Transverse colon (tissue), 4 donors: ENCODE measurements around the gene C11orf91. TPM values are rescaled to one million over a fixed set of nuclear protein-coding genes. Genes with fewer than 3 reads are reported as not detected.

Experiments used
- DNase-seq: peaks from one replicate; pipeline ENCODE4 v3.0.0-alpha.2; 2019
- H3K27ac ChIP-seq, 4 donors: fragments of 200-600 bp; sonication (generic); 2 replicates each; pipeline ENCODE4 v1.5.1; 2016 to 2018; ENCODE audit warnings: inconsistent platforms in 4 of 4
- H3K27me3 ChIP-seq: fragments of 200-600 bp; sonication (generic); 2 replicates; pipeline ENCODE4 v1.5.1; 2017; ENCODE audit warnings: inconsistent platforms
- H3K36me3 ChIP-seq, 4 donors: fragments of 200-600 bp; sonication (generic); 2 replicates each; pipeline ENCODE4 v1.5.1; 2017 to 2019; ENCODE audit warnings: inconsistent platforms in 4 of 4
- H3K4me1 ChIP-seq, 4 donors: fragments of 200-600 bp; sonication (generic); 2 replicates each; pipeline ENCODE4 v1.5.1; 2017 to 2020; ENCODE audit warnings: inconsistent platforms in 4 of 4
- H3K4me3 ChIP-seq, 4 donors: fragments of 200-600 bp; sonication (generic); 1 replicate in 1 of 4; 2 replicates in 3 of 4; pipeline versions ENCODE4 v1.5.1 to v1.6.1; 2017 to 2019; ENCODE audit warnings: inconsistent platforms in 4 of 4
- H3K9me3 ChIP-seq, 2 donors: fragments of 200-600 bp; sonication (generic); 2 replicates each; pipeline ENCODE4 v1.5.1; 2017 to 2019; ENCODE audit warnings: inconsistent platforms in 2 of 2
- EP300 ChIP-seq: sonication (generic); formaldehyde crosslinking; IDR thresholded peaks from one replicate; pipeline ENCODE4 v1.6.1; 2017; ENCODE audit warnings: antibody characterized with exemption, low read depth
- POLR2A ChIP-seq: fragments of 450-650 bp; IDR thresholded peaks from one replicate; pipeline ENCODE4 v1.6.1; 2016; ENCODE audit warnings: antibody characterized with exemption, mild to moderate bottlenecking, moderate library complexity
- POLR2AphosphoS5 ChIP-seq, 3 donors: sonication (generic); formaldehyde crosslinking; IDR thresholded peaks; one replicate each; pipeline ENCODE4 v1.6.1; 2016; ENCODE audit warnings: antibody characterized with exemption in 3 of 3
- WGBS, 2 donors: methylation state at CpG; one replicate each; pipeline ENCODE4 v1.1.5; 2018; ENCODE audit warnings: low coverage in 1 of 2; 5-methylcytosine and 5-hydroxymethylcytosine counted together
- in situ Hi-C, 4 donors: fragments of 200-750 bp; cut with MboI; loops; one replicate each; pipeline versions ENCODE4 v1.15.0 to v1.15.1; 2017; ENCODE audit warnings: low sequenced_read_pairs in 3 of 4, low pct_ligation_motif_present in 1 of 4, low pct_unique_long_range_greater_than_20kb in 1 of 4
- intact Hi-C: fragments of 100-400 bp; cut with DNase I; formaldehyde crosslinking; loops from one replicate; pipeline ENCODE4 v1.15.1; 2023; ENCODE audit warnings: low total_unique reads
- total RNA-seq, 4 donors: library from RNA; depleted of rRNA; stranded (reverse); fragments of >200 nt; gene quantifications; one replicate each; pipeline ENCODE4 v1.1.0, GENCODE V29; 2016
- TF ChIP-seq, protein P1 (sequence below), 5 experiments: fragments of 200-600 bp in 3 of 5; fragments of 450-650 bp in 2 of 5; sonication (generic) in 3 of 5; IDR thresholded peaks; 1 replicate in 2 of 5; 2 replicates in 3 of 5; pipeline ENCODE4 v1.5.1; 2016 to 2017; ENCODE audit warnings: antibody characterized with exemption in 5 of 5, inconsistent platforms in 3 of 5, mild to moderate bottlenecking in 2 of 5, moderate library complexity in 1 of 5

Gene C11orf91
- total RNA-seq, 4 donors from 2014 or later, result not detected

DNA sequence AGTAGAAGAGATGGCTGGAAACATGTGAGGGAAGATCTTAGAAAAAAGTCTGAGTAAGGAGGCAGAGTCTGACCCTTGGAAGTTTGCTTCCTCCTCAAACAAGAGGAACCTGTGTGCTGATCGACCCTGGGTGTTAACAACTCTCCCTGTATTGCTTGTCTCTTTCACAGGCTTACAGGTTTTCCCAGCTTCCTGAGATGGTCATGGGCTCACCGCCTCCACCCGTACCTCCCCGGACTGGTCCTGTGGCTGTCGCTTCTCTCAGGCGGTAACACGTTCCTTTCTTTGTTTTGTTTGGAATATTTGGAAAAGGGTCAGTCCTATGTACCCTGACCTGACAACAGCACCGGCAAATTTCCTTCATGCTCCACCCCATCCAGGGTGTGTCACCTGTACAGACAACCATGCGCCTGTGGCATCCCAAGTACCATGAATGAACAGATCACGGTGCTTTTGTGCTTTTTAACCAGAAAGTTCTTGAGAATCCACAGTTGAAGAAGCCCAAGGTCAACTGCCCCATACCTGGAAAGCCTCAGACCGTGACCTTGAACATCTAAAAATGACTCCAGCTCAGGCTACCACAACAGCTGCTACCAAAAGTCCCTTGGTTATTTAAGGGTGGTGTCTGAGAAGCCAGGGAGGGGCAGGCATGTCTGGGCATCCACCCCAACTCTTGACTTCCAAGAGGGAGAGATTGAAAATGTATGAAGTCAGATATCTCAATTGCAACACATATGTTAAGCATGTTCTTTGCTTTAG lies 44.6 kb downstream of the C11orf91 start:
- WGBS, 2 donors, result 70 to 75% methylated on average over 4 to 11 of the region's 11 CpGs
- in situ Hi-C loops (no loop called here), intact Hi-C loops (no loop called here)
- H3K27ac ChIP-seq, result no peak overlapping the region
- TF ChIP-seq EP300 (no peak), POLR2AphosphoS5 (IDR thresholded peaks at IDR 0.05) (no peak), POLR2A (no peak)
- TF ChIP-seq, protein P1, sequence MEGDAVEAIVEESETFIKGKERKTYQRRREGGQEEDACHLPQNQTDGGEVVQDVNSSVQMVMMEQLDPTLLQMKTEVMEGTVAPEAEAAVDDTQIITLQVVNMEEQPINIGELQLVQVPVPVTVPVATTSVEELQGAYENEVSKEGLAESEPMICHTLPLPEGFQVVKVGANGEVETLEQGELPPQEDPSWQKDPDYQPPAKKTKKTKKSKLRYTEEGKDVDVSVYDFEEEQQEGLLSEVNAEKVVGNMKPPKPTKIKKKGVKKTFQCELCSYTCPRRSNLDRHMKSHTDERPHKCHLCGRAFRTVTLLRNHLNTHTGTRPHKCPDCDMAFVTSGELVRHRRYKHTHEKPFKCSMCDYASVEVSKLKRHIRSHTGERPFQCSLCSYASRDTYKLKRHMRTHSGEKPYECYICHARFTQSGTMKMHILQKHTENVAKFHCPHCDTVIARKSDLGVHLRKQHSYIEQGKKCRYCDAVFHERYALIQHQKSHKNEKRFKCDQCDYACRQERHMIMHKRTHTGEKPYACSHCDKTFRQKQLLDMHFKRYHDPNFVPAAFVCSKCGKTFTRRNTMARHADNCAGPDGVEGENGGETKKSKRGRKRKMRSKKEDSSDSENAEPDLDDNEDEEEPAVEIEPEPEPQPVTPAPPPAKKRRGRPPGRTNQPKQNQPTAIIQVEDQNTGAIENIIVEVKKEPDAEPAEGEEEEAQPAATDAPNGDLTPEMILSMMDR (IDR thresholded peaks at IDR 0.05), result no peak
- H3K4me1 ChIP-seq, result no peaks in the 10 kb centered on the region
- no peaks in the 10 kb centered on the region for H3K9me3 ChIP-seq
- DNase-seq, result no peak
- H3K36me3 ChIP-seq, result no peaks in the 10 kb centered on the region
- H3K27me3 ChIP-seq, result no peaks in the 10 kb centered on the region
- H3K4me3 ChIP-seq, result no peak overlapping the region

DNA sequence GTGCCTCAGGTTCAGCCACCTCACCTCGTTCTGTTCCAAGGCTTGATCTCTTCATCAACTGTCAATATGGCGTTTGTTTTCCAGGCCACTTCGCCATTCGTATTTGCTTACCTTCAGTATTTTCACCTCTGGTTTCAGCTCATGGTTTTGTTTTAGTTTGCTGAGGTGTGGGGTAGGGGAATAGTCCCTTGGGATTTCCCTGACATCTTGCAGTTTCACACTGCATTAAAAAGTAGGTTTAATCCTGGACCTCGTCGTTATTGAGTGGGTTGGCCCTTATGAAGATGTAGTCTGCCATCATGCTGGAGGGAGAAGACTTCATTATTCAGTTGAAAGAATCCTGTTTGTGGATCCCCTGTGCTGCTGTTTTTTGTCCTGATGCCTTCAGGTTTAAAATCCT lies 46.0 kb downstream of the C11orf91 start:
- 81 to 84% methylated on average over 6 of the region's 6 CpGs for WGBS, 2 donors
- Histone ChIP-seq H3K27me3 (no peaks in the 10 kb centered on the region), H3K9me3 (no peaks in the 10 kb centered on the region), H3K4me3 (no peak overlapping the region), H3K4me1 (no peaks in the 10 kb centered on the region), H3K36me3 (no peaks in the 10 kb centered on the region), H3K27ac (no peak overlapping the region)
- TF ChIP-seq POLR2AphosphoS5 (IDR thresholded peaks at IDR 0.05), result no peak
- no peak for TF ChIP-seq EP300
- TF ChIP-seq, protein P1 (IDR thresholded peaks at IDR 0.05), result no peak
- TF ChIP-seq POLR2A, result no peak
- DNase-seq, result no peak
- in situ Hi-C loops (no loop called here), intact Hi-C loops (no loop called here)

DNA sequence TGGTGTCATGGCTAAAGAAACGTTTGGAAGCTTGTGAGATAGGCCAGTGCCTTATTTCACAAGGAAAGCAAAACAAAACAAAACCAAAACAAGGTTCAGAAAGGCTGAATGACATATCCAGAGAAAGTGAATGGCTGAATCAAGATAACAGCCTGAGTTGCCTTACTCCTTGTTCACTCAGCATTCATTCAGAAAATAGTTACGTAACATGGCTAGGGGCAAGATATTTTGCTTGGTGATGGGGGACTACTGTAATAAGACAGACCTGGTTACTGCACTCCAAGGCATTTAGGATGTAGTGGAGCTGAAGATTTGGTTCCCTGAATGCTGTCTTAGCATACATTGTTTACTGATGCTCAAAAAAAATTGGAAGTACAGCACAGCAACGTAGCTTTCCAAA lies 47.7 kb downstream of the C11orf91 start:
- Histone ChIP-seq H3K27me3 (no peaks in the 10 kb centered on the region), H3K27ac (no peak overlapping the region), H3K36me3 (no peaks in the 10 kb centered on the region), H3K4me3 (no peak overlapping the region), H3K4me1 (no peaks in the 10 kb centered on the region), H3K9me3 (no peaks in the 10 kb centered on the region)
- no peak for TF ChIP-seq POLR2A
- TF ChIP-seq, protein P1 (IDR thresholded peaks at IDR 0.05), result no peak
- no peak for TF ChIP-seq EP300
- no peak for TF ChIP-seq POLR2AphosphoS5 (IDR thresholded peaks at IDR 0.05)
- in situ Hi-C loops, result no loop called here
- 54 to 59% methylated on average over 3 of the region's 3 CpGs for WGBS, 2 donors
- no peak for DNase-seq
- intact Hi-C loops, result no loop called here

DNA sequence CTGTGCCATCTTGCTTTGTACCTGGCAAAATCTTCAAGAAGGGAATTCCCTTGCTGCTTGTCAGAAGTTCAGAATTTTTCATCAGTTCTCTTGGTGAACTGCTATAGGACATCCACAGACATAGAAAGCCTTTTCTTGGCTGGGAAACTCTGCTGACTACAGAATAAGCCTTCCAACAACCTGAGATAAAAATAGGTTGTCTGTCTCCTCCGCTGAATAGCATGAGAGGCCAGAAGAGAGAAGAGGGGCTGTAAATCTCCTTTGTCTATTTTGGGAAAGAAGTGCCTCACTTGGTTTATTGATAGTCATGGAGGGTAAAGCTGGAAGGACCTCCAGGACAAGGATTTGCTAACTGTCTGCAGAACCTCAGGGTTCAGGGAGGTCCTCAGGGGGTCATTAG lies 48.2 kb downstream of the C11orf91 start:
- TF ChIP-seq, protein P1 (IDR thresholded peaks at IDR 0.05), result no peak
- TF ChIP-seq POLR2A (no peak), EP300 (no peak)
- intact Hi-C loops, result no loop called here
- in situ Hi-C loops, result no loop called here
- Histone ChIP-seq H3K27ac (no peak overlapping the region), H3K4me1 (no peaks in the 10 kb centered on the region), H3K4me3 (no peak overlapping the region), H3K27me3 (no peaks in the 10 kb centered on the region), H3K9me3 (no peaks in the 10 kb centered on the region), H3K36me3 (no peaks in the 10 kb centered on the region)
- 58% methylated on average over 1 of the region's 1 CpG; no CpG with 5 or more reads in 1 of the 2 donors for WGBS, 2 donors
- DNase-seq, result no peak
